ENCODE data around the gene PCIF1.
A peak's percentile ranks its signal among the peaks of the same experiment; 100 is the strongest.
"Not testable (repeated sequence)": the region's sequence is repeated elsewhere in the genome, so short reads cannot be mapped to it uniquely, and the experiment has no call there.

Gene PCIF1

DNA sequence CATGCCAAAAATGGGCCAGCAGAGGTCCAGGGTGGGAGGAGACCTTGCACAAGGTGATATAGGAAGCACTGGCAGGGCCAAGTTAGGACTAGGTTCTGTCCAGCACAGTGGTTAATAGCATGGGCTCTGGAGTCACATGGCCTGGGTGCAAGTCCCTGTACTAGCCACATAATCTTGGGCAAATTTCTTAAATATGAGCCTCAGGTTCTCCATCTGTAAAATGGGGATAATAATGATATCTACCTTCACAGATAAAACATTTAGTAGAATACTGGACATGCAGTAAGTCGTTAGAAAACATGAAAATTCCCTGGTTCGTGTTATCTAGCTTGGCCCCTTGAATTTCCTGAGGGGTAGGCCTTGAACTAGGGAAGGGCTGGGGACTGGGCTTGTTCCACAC is 37.2 kb upstream of the PCIF1 start:
- Mint-ChIP-seq H3K4me1 (ENCODE audit: low read depth) (peaks cover 10% of the 10 kb centered on the region), H3K27ac (no peak overlapping the region), H3K9me3 (no peaks in the 10 kb centered on the region), H3K36me3 (ENCODE audit: low read depth) (no peaks in the 10 kb centered on the region), H3K4me3 (no peak overlapping the region), H3K27me3 (ENCODE audit: low read depth) (no peaks in the 10 kb centered on the region)
- no peak for DNase-seq (ENCODE audit: low spot score)

- Mint-ChIP-seq H3K36me3 (ENCODE audit: low read depth) (no peaks in the 10 kb centered on the region), H3K27me3 (ENCODE audit: low read depth) (no peaks in the 10 kb centered on the region), H3K4me1 (ENCODE audit: low read depth) (peaks cover 6% of the 10 kb centered on the region), H3K27ac (no peak overlapping the region), H3K9me3 (no peaks in the 10 kb centered on the region), H3K4me3 (no peak overlapping the region)
- no peak for DNase-seq (ENCODE audit: low spot score)
Observed at GRCh38 chr20:45897692-45898091, 36.8 kb upstream of the PCIF1 start.

- DNase-seq (ENCODE audit: low spot score): no peak
- no peak overlapping the region for H3K4me3 Mint-ChIP-seq
- no peaks in the 10 kb centered on the region for H3K36me3 Mint-ChIP-seq (ENCODE audit: low read depth)
- H3K9me3 Mint-ChIP-seq: no peaks in the 10 kb centered on the region
- peaks cover 5% of the 10 kb centered on the region for H3K4me1 Mint-ChIP-seq (ENCODE audit: low read depth)
- H3K27me3 Mint-ChIP-seq (ENCODE audit: low read depth): no peaks in the 10 kb centered on the region
- no peak overlapping the region for H3K27ac Mint-ChIP-seq
Observed at GRCh38 chr20:45898285-45898684, 36.2 kb upstream of the PCIF1 start.

- no peak overlapping the region for H3K27ac Mint-ChIP-seq
- H3K4me3 Mint-ChIP-seq: no peak overlapping the region
- DNase-seq (ENCODE audit: low spot score): no peak
- H3K9me3 Mint-ChIP-seq: no peaks in the 10 kb centered on the region
- H3K36me3 Mint-ChIP-seq (ENCODE audit: low read depth): no peaks in the 10 kb centered on the region
- no peaks in the 10 kb centered on the region for H3K4me1 Mint-ChIP-seq (ENCODE audit: low read depth)
- H3K27me3 Mint-ChIP-seq (ENCODE audit: low read depth): no peaks in the 10 kb centered on the region
Observed at GRCh38 chr20:45899046-45899835, 35.2 kb upstream of the PCIF1 start.

DNA sequence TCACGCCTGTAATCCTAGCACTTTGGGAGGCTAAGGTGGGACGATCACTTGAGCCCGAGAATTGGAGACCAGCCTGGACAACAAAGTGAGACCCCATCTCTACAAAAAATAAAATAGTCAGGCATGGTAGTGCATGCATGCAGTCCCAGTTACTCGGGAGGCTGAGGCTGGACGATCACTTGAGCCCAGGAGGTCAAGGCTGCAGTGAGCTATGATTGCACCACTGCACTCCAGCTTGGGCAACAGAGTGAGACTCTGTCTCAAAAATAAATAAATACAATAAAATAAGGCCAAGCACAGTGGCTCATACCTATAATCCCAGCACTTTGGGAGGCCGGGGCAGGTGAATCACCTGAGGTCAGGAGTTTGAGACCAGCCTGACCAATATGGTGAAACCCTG is 33.2 kb upstream of the PCIF1 start:
- H3K27me3 Mint-ChIP-seq (ENCODE audit: low read depth); H3K4me1 Mint-ChIP-seq (ENCODE audit: low read depth); H3K36me3 Mint-ChIP-seq (ENCODE audit: low read depth); H3K27ac Mint-ChIP-seq; H3K4me3 Mint-ChIP-seq; H3K9me3 Mint-ChIP-seq; DNase-seq (ENCODE audit: low spot score): not testable (repeated sequence)

DNA sequence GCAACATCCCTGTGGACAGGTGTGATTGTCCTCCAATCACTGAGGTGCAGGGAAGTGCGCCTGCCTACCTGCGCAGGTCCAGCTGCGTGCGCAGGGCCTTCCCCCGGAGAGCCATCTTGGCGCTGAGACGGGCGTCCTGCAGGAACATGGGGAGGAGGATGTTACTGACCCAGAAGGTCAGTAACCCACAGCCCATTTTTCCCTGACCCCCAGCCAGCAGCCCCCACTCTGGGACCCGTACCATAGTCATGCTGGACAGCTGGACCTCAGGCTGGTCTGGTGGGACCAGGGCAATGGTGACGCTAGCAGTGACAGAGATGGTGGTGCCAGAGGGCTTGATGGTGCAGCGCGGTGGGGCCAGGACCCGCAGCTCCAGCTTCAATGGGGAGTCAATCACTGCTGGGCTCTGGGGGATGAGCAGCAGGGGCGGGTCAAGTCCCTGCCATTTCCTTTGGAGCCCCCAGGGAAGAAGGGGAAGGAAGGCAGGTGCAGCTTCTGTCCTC is 32.2 kb upstream of the PCIF1 start:
- Mint-ChIP-seq H3K9me3 (no peaks in the 10 kb centered on the region), H3K27ac (no peak overlapping the region), H3K4me1 (ENCODE audit: low read depth) (no peaks in the 10 kb centered on the region), H3K4me3 (no peak overlapping the region), H3K36me3 (ENCODE audit: low read depth) (no peaks in the 10 kb centered on the region), H3K27me3 (ENCODE audit: low read depth) (no peaks in the 10 kb centered on the region)
- DNase-seq (ENCODE audit: low spot score): no peak

GRCh38 chr20:45904583-45905504 is 29.6 kb upstream of the PCIF1 start:
- no peaks in the 10 kb centered on the region for H3K36me3 Mint-ChIP-seq (ENCODE audit: low read depth)
- H3K27ac Mint-ChIP-seq: no peak overlapping the region

GRCh38 chr20:45905505-45906079 is 28.9 kb upstream of the PCIF1 start:
- H3K27me3 Mint-ChIP-seq (ENCODE audit: low read depth): no peaks in the 10 kb centered on the region
- no peak for DNase-seq (ENCODE audit: low spot score)
- no peak overlapping the region for H3K27ac Mint-ChIP-seq
- peaks cover 1% of the 10 kb centered on the region for H3K4me1 Mint-ChIP-seq (ENCODE audit: low read depth)
- no peak overlapping the region for H3K4me3 Mint-ChIP-seq
- no peaks in the 10 kb centered on the region for H3K9me3 Mint-ChIP-seq
- no peaks in the 10 kb centered on the region for H3K36me3 Mint-ChIP-seq (ENCODE audit: low read depth)

More at GRCh38 chr20:45904583-45905504, 29.6 kb upstream of the PCIF1 start:
- no peak for DNase-seq (ENCODE audit: low spot score)
- Mint-ChIP-seq H3K9me3 (no peaks in the 10 kb centered on the region), H3K4me3 (no peak overlapping the region), H3K27me3 (ENCODE audit: low read depth) (no peaks in the 10 kb centered on the region), H3K4me1 (ENCODE audit: low read depth) (no peaks in the 10 kb centered on the region)

- no peaks in the 10 kb centered on the region for H3K36me3 Mint-ChIP-seq (ENCODE audit: low read depth)
Observed at GRCh38 chr20:45907219-45907948, 27.1 kb upstream of the PCIF1 start.

DNA sequence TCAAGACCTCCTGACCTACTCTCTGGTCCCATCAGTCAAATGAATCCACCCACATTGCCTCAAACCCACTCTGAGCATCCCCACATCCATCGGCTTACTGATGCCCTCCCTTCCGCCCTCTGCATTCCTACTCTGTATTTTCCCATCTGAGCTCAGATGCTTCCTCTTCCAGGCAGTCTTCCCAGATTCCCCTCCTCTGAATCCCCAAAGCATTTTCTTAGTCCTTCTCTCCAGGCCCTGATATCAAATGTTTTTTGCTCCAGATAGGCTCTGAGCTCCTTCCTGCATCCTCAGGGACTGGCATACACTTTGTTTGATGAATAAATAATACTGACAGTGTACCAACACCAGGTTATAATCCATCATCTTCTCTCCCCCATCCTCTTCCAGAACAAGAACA is 26.4 kb upstream of the PCIF1 start:
- Mint-ChIP-seq H3K4me3 (no peak overlapping the region), H3K27ac (no peak overlapping the region), H3K4me1 (ENCODE audit: low read depth) (peaks cover 7% of the 10 kb centered on the region), H3K27me3 (ENCODE audit: low read depth) (peaks cover 3% of the 10 kb centered on the region), H3K9me3 (no peaks in the 10 kb centered on the region), H3K36me3 (ENCODE audit: low read depth) (no peaks in the 10 kb centered on the region)
- DNase-seq (ENCODE audit: low spot score): no peak

More at GRCh38 chr20:45907219-45907948, 27.1 kb upstream of the PCIF1 start:
- DNase-seq (ENCODE audit: low spot score): no peak
- Mint-ChIP-seq H3K27me3 (ENCODE audit: low read depth) (peaks cover 2% of the 10 kb centered on the region), H3K4me1 (ENCODE audit: low read depth) (peaks cover 7% of the 10 kb centered on the region), H3K9me3 (no peaks in the 10 kb centered on the region), H3K27ac (no peak overlapping the region), H3K4me3 (no peak overlapping the region)

DNA sequence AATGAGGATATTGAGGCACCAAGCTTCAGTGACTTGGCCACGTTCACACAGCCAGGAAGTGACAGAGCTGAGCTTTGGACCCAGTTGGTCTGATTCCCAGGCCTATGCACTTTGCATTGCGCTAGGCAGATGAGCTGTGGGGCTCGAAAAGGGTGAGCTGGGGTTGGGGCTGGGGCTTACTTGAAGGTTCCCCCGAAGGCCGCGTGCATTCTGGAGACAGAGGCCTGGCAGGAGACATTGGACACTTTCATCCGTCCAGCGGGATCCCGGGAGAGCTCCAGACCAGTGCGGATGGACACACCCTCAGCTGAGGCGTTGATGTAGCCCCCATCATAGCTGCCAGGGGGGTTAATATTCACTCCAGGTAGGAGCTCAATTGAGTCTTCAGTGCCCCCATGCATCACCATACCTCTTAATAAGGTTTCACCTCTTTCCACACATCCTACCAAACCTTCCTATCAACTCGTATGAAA is 25.1 kb upstream of the PCIF1 start:
- H3K9me3 Mint-ChIP-seq: no peaks in the 10 kb centered on the region
- H3K36me3 Mint-ChIP-seq (ENCODE audit: low read depth): no peaks in the 10 kb centered on the region
- peaks cover 7% of the 10 kb centered on the region for H3K4me1 Mint-ChIP-seq (ENCODE audit: low read depth)
- H3K27ac Mint-ChIP-seq: no peak overlapping the region
- H3K4me3 Mint-ChIP-seq: no peak overlapping the region
- DNase-seq (ENCODE audit: low spot score): no peak
- peaks cover 3% of the 10 kb centered on the region for H3K27me3 Mint-ChIP-seq (ENCODE audit: low read depth)

- H3K36me3 Mint-ChIP-seq (ENCODE audit: low read depth): no peaks in the 10 kb centered on the region
- peak overlapping the region; percentile 65 for H3K4me3 Mint-ChIP-seq
- H3K27me3 Mint-ChIP-seq (ENCODE audit: low read depth): peaks cover 3% of the 10 kb centered on the region
- no peaks in the 10 kb centered on the region for H3K9me3 Mint-ChIP-seq
- H3K4me1 Mint-ChIP-seq (ENCODE audit: low read depth): peaks cover 7% of the 10 kb centered on the region
- H3K27ac Mint-ChIP-seq: peak overlapping the region; percentile 78
- no peak for DNase-seq (ENCODE audit: low spot score)
Observed at GRCh38 chr20:45909817-45910669, 24.4 kb upstream of the PCIF1 start.

Data from T-helper 2 cell treated with Interferon-gamma antibody and Interleukin-4, amounts not matched to agents 5 μg/mL and 100 μg/mL, for 36 hours (primary cell).